ENCODE results near the gene COMMD7.
"Not testable (repeated sequence)": the region's sequence is repeated elsewhere in the genome, so short reads cannot be mapped to it uniquely, and the experiment has no call there.

COMMD7 gene

DNA sequence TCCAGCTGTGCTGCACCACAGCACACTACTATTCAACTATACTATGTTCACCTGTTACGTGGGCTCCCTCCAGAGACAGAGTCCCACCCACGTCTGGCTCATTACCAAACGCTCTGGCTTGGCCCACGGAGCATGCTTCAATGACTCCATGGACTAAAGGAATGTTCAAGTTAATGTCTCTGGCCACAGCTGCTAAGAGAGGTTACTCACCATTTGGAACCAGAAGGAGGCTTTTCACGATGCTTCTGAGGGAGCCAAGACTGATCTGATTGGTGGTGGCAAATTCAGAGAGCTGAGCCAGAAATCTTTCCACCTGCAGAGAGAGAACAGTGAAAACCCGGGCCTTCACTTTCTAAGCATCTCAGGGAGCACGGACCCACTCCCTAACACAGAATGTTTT lies 15.6 kb downstream of the COMMD7 start:
- no peak for DNase-seq

DNA sequence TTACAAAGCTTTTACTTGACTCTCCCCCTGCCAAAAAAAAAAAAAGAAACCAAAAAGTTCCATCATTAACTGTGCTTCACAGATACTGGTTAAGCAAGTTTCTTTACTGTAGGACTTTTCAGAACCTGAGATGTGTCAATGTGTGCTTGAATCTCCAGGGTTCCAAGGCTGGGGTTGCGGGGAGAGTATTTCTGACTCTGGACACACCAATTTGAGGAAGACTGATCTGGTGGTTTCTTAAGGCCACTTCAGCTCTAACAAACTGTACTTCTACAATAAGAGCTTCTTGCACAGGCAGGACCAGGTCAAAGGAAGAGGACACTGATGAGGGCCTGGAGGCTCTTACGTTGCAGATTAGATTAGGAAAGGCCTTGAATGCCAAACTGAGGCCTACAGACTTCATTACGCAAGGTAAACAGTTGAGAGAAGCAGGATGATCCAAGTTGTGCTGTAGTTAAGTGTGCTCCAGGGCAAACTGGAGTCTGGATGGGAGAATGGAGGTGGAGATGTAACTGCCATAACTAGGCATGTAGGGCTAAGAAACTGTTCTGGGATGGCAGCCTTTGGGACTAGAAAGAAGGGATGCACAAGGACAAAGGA lies 24.4 kb downstream of the COMMD7 start:
- DNase-seq: no peak

DNA sequence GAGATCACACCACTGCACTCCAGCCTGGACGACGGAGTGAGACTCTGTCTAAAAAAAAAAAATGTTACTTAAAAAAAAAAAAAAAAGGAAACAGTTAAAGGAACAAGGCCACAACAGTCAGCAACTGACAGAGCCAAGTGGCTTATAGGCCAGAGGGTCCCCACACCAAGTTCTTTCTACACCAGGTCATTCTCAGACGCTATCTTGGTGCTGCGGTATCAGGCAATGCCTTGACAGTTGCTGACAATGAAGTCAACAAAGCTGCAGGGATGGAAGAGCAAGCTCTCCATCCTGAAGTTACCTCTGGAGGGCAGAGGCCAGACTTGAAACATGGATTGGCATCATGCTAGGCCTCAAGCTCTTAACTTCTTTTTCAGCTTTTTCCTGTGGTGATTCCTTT lies 31.9 kb downstream of the COMMD7 start:
- no peak for DNase-seq

DNA sequence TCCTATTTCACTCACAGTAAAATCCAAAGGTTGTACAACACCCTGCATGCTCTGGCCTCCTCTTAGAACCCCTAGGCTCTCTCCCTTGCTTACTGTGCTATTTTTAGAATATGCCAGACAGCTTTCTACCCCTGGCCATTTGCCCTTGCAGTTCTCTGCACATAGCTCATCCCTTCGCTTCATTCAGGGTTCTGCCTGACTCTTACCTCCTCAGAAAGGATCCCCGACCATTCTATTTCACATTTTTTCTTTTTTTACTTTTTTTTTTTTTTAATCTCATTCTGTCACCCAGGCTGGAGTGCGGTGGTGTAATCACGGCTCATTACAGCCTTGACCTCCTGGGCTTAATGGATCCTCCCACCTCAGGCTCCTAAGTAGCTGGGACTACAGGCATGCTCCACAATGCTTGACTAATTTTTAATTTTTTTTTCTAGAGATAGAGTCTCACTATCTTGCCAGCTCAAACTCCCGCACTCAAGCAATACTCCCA lies 33.6 kb downstream of the COMMD7 start:
- DNase-seq: no peak

DNA sequence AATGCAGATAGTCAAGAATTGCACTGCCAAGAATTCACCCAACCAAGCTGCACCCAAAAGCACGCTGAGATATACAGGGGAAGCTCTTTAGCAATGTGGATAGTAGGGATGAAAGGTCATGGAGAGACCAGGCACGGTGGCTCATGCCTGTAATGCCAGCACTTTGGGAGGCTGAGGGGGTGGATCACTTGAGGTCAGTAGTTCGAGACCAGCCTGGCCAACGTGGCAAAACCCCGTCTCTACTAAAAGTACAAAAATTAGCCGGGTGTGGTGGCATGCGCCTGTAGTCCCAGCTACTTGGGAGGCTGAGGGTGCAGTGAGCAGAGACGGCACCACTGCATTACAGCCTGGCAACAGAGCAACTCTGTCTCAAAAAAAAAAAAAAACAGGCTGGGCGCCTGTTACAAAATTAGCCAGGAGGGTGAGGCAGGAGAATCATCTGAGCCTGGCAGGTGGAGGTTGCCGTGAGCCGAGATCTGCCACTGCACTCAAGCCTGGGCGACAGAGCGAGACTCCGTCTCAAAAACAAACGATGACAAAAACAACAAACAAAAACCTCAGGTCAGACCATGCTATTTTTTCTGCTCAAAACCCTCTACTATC lies 34.1 kb downstream of the COMMD7 start:
- DNase-seq: not testable (repeated sequence)

DNA sequence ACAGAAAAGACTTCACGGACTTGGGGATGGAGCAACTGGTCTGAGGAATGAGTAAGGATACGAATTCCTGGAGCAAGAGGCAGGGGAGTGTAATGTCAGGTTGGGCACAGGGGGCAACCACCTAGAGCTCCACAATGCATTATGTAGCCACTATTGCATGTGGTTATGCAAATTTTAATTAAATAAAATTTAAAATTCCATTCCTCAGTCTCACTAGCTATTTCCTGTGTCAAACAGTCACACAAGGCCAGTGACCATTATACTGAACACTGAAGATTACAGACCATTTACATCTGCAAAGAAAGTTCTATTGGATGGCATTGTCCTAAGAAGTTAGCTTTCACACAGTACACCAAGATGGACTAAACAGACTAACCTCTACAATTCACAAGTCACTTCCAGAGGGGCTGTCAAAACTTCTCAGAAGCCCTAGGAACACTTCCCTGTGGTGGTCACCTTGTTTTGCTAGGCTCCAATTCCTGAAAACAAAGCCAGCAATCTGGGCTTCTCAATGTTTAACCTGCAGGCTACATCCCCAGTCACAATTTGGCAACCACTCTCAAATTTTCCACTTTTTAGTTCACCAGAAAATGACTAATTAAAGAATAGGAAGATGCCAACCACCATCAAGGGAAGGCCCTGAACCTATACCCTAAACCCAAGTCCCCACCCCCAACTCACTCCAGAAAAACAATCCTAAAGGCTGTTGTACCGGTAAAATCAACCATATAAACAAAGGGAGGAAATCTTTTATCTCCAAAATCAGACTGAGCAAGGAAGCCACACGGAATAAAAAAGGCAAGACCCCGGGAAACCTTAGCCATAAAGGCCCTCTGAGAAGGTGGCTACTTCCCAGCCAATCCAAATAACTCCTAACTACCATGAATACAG lies 35.3 kb downstream of the COMMD7 start:
- no peak for DNase-seq

DNA sequence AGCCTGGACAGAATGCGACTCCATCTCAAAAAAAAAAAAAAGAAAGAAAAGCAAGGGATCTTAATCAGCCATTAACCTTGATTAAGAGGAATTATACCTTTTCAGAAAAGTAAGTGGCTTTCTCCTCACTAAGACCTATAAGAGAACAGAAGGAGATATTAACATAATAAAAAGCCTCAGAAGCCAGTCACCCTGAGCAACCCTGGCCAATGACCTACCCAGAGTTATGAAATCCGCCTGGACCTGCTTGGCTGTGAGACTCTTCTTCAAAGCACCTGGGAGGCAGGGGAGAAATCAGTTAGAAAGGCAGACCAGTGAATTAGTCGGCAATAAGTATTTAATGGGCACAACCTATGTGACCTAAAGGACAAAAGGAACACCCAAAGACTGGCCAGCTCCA lies 36.8 kb downstream of the COMMD7 start:
- DNase-seq: no peak

DNA sequence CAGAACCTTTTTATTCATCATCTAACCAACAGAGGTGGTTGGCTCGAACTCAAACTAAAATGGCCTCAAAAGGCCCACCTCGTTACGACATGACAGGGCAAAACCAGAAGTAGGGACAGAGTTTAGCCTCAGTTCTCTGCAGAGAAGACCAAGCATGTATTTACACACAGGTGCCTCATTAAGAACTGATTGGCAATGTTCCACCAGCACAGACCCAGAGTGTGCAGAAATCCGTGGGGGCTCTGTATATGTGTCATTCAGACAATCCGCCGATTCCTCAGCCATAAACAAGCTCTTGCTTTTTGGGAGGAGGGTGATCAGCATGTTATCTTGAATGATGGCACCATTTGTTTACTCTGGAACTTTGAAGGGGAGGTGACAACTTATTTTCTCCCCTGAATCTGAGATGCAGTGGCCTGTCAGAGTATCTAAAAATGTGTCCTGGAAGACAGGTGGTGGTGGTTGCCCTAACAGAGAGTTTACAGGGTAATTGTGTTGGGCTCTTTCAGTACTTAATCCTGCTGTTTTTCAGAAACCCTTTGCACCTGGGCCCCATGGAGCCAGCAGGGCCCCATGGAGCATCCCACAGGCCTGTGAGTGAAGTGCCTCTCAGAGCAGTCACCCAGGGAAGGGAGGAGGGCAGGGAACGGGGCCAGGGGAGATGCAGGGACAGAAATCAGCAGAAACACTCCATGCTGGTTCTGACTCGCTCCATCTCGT lies 40.4 kb downstream of the COMMD7 start:
- DNase-seq: no peak

DNA sequence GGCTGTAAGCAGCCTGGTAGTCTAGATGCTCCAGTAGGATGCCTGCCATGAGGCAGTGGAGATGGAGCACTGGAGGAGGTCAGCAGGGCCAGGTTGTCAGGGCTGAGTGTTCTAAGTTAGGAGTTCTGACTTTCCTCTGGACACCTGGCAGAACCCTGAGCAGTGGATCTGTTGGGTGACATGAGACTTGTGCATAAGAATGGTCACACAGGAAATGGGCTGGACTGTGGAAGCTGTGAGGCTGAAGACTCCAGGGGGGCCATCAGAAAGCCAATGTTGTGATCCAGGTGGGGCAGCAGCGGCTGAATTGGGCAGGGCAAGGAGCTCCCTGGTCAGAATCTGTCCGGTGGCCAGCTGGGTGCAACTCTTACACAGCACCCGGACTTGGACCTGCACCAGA lies 45.7 kb downstream of the COMMD7 start:
- no peak for DNase-seq

DNA sequence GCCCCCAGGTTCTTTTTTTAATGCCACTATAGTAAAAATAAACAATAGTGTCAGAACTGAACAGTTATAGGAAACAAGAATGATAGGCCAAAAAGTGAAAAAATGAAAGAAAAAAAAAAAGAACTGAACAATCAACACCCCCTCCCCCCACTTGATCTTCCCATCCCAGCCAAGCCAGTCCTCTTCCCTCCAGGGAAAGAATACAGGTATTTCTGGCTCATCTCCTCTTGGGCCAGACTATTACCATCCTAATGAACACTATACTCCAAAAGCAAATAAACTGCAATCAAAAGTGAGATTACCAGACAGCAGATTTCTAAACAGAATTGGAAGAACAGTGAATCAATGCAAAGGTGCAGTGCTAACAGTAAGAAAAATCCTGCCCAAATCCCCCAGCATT lies 48.2 kb downstream of the COMMD7 start:
- no peak for DNase-seq

DNA sequence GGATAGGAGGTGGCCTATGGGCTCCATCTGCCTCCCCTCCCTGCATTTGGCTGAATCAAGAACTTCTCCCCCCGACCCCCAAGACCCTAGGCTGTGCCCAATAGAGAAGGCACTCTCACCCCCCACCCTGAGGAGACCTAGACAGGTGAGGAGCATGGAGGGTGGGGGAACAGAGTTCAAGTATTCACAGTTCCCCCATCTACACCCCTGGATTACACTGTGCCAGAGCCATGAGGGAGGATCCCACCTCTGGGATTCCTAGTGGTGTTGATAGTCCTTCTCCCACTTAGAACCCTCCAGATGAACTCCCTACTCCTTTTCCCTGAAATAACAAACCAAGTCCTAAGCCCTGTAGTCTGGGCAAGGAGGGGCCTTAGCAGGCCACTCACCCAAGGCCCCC lies 54.3 kb downstream of the COMMD7 start:
- not testable (repeated sequence) for DNase-seq

DNA sequence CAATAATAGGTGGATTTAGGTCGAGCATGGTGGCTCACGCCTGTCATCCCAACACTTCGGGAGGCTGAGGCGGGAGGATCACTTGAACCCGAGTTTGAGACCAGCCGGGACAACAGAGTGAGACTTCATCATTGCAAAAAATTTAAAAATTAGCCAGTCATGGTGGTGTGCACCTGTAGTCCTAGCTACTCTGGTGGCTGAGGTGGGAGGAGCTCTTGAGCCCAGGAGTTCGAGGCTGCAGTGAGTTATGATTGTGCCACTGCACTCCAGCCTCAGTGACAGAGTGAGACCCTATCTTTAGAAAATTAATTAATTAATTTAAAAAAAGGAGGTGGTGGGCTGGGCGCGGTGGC lies 56.1 kb downstream of the COMMD7 start:
- DNase-seq: no peak

DNA sequence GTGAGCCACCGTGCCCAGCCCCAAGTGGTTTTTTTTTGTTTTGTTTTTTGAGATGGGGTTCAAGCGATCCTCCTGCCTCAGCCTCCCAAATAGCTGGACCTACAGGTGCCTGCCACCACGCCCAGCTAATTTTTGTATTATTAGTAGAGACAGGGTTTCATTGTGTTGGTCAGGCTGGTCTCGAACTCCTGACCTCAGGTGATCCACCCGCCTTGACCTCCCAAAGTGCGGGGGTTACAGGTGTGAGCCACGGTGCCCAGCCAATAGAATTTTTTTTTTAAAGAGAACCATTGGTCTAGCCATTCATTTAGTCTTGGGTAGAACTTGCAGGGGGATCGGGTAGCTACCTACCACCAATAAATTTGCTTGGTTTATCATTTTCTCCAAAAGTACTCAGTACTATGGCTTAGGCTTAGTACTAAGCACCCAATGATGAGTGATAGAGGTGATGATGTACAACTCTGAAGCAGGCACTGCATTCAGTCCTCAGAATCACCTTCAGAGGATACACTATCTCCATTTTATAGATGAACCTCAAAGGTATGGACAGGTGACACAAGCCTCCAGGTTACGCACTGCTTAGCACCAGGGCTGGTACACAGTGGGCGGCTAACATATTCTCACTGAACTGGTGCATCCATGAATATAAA lies 56.6 kb downstream of the COMMD7 start:
- DNase-seq: no peak

DNA sequence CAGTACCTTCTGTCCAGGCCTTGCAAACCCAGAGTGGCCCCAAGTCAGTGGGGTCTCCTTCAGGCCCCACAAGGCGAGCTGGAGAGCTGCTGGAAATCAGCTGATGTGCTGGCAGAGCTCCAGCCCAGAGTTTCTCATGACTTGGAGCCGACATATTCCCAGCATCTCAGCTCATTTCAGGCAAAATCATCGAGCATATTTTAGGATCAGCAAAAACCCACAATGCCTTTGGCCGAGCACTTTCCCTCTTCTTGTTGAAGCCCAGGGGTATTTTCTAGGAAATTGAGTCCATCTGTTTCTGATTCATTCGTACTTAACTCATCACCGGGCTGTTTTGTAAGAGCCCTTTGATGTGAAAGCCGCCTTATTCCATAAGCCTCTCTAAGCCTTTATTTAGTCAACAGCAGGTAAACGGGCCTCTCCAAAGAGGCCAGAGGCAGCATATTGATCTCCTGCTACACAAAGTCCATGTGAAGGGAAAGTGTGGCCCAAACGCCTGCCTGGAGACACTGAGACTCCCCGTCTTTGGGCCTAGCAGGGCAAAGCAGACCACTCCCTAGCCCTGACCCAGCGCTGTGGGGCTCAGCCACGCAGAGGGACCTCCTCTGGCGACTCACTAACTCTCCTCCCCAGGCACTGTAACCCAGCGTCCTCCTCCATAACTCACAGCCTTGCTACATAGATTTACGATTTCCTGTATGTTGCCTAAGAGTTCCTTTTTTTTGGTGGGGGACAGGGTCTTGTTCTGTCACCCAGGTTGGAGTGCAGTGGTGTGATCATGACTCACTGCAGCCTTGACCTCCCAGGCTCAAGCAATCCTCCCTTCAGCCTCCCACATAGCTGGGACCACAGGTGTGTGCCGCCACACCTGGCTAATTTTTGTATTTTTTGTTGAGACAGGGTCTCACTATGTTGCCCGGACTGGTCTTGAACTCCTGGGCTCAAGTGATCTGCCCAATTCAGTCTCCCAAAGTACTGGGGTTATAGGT lies 57.4 kb downstream of the COMMD7 start:
- peak; percentile 79 to 84 for DNase-seq

DNA sequence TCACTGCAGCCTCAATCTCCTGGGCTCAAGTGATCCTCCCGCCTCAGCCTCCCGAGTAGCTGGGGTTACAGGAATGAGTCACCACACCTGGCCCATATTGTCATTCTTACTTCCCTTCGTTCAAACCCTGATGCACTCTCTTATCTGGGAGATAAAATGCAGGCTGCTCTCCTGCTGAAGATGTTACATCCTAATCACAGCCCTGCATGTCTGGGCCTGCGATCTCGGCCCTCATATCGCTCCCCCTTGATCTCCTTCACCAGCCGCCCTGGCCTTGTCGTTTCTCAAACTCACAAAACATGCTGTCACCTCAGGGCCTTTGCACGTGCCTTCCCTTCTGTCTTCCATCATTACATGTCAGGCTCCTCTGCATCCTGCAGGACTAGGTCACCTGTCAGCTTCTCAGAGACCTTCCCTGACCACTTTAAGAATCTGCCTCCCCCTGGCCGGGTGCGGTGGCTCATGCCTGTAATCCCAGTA lies 60.7 kb downstream of the COMMD7 start:
- no peak for DNase-seq

DNA sequence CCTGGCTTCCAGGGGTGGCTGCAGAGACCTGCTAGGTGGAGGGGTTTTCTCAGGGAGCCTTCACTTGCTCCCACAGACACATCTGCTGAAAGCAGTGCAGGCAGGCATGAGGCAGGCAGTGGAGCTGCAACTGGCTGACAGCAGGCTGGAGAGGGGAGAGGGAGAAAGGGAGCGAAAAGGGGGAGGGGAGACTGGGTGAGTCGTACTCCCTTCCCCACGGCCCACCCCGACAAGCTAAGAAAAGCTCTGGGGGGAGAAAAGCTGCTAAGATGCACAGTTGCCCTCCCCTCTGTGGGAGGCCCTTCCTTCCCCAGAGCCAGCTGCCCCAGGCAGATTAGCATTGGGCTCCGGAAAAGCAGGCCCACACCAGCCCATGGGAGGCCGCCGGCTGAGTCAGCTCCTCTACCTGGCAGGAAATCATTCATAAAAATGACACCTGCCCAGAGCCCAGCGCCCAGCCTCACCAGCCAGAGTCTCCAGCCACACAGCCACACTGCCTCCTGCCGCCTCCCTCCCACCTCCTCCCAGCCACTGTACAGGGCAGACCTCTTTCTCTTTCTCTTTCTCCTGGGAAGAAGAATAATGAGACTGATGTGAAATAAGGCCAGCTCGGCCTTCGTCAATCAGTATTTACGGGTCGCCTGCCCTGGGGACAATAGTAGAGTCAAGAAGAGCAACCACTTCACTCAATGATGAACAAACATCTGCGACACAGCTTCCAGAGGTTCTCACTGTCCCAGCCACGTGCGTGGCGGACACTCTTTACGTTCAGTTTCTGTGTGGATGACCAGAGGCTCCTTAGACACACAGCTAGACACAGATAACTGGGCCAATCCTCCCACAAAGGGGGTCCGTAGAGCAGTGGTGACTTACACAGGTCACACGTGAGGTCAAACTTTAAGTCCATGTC lies 61.8 kb downstream of the COMMD7 start:
- peak; percentile 90 to 94 for DNase-seq

DNA sequence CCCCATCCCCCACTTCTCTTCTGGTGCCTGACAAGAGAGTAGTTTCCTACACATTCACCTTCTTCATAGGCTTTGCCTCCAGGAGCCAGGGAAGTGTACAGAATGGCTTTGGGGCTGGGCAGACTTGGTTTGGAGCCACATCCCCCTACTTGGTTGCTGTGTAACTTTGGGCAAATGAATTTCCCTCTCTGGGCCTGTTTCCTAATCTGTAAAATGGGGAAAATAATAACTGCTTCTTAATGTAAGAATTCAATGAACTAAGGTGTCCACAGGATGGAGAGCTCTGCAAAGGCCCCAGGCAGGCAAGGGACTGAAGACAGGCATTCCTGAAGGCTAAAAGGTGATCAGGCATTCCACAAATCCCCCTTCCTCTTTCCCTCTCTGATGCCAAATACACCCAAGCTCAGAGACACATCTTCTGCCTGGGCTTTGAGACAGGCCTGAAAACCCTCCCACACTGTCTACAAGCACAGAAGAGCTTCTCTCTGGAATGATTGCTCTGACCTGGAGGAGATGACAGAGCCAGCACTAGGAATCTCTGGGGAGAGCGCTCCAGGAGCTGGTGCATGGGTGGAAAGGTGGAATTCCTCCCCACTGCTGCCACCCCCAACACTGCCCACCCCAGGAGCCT lies 62.6 kb downstream of the COMMD7 start:
- no peak for DNase-seq

DNA sequence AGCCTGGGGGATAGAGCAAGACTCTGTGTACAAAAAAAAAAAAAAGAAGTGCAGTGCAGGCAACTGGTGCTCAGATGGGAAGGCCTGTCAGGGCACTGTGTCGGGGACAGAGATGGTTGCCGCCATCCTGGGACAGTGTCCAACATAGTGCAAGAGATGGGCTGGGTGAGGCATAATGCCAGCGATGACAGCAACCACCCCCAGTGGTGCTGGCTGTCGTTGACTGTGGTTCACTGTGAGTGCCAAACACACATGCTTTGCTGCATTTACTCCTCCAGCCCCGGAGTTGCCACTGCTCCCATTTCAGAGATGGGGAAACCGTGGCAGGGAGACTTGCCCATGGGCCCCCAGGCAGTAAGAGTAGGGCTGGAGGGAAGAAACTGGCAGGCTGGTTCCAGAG lies 64.3 kb downstream of the COMMD7 start:
- no peak for DNase-seq

DNA sequence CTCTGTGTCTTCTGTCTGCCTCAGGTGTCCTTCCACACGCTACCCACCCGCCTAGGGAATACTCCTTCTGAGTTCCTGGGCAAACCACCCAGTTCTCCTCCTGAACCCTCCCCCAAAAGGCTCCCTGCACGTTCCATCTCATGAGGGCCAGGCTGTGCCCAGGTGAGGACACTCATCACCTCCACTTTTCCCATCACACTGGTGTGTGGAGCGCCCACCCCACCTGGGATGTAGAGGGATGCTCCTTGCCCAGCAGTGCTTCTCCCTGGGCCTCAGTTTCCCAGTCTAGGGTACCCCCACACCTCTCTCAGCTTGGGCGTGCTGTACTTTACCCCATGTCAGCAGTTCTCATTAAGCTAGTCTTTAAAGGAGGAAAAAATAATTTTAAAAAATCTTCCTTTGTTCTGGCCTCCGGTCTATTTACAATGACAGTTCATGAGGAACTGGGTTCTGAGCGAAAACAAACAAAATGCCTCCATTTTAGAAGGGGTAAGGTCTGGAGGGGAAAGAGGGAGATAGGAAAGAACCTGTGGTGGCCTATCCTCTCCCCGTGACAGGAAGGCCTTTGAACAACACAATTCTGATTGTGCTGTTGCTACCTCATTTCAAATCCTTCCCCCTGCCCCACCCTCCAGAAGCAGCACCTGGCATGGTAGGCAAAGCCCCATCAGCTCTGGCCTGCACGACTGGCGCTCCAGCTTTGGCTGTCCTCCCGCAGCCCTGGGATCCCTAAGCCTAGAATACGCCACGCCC lies 67.9 kb downstream of the COMMD7 start:
- no peak for DNase-seq

Data from Kasumi-1 (cell line).